ENCODE measurements around the gene MAP3K8. TPM values are rescaled to one million over a fixed set of nuclear protein-coding genes. Genes with fewer than 3 reads are reported as not detected.

MAP3K8 gene
- polyA plus RNA-seq, 1 experiment = 5.3 TPM

- TF ChIP-seq CTCF (IDR thresholded peaks at IDR 0.05; ENCODE audit: low read depth, low read length) = no peak
- ChIA-PET POLR2A (no interaction called here), CTCF (interaction anchor here (0.8 to 8.4 kb wide), 3 partner anchors 192 to 202 kb away, joined by 3 to 131 read pairs (median 3); no protein-coding TSS in a partner anchor)
- no peak overlapping the region for H3K27ac ChIP-seq (ENCODE audit: low read depth, low read length)
- no peaks in the 10 kb centered on the region for H3K9me3 ChIP-seq (ENCODE audit: control insufficient read depth, insufficient read depth, low read length)
- no peak overlapping the region for H3K4me3 ChIP-seq (ENCODE audit: low read depth, low read length)
- no peak for DNase-seq (ENCODE audit: low read depth, low spot score)
- H3K27me3 ChIP-seq (ENCODE audit: control insufficient read depth, insufficient read depth, low read length) = peaks cover 21% of the 10 kb centered on the region
Measured at GRCh38 chr10:30389543-30389942, 44.4 kb upstream of the MAP3K8 start.

GRCh38 chr10:30390207-30390606, 43.8 kb upstream of the MAP3K8 start:
- ChIA-PET POLR2A (interaction anchor here (0.6 kb wide), 1 partner anchor 201 kb away, joined by 3 read pairs; no protein-coding TSS in a partner anchor), CTCF (interaction anchor here (0.6 to 8.4 kb wide), 5 partner anchors 15 to 266 kb away, joined by 3 to 131 read pairs (median 3); no protein-coding TSS in a partner anchor)

GRCh38 chr10:30391266-30391665, 42.7 kb upstream of the MAP3K8 start:
- no peak for DNase-seq (ENCODE audit: low read depth, low spot score)
- H3K4me3 ChIP-seq (ENCODE audit: low read depth, low read length) = no peak overlapping the region
- no peak overlapping the region for H3K27ac ChIP-seq (ENCODE audit: low read depth, low read length)
- ChIA-PET POLR2A (no interaction called here), CTCF (interaction anchor here (1.8 to 8.4 kb wide), 3 partner anchors 146 to 200 kb away, joined by 7 to 131 read pairs (median 18); no protein-coding TSS in a partner anchor)
- H3K9me3 ChIP-seq (ENCODE audit: control insufficient read depth, insufficient read depth, low read length) = no peaks in the 10 kb centered on the region
- no peak for TF ChIP-seq CTCF (IDR thresholded peaks at IDR 0.05; ENCODE audit: low read depth, low read length)
- H3K27me3 ChIP-seq (ENCODE audit: control insufficient read depth, insufficient read depth, low read length) = peaks cover 23% of the 10 kb centered on the region

More at GRCh38 chr10:30390207-30390606, 43.8 kb upstream of the MAP3K8 start:
- Histone ChIP-seq H3K27ac (ENCODE audit: low read depth, low read length) (no peak overlapping the region), H3K4me3 (ENCODE audit: low read depth, low read length) (no peak overlapping the region), H3K9me3 (ENCODE audit: control insufficient read depth, insufficient read depth, low read length) (no peaks in the 10 kb centered on the region), H3K27me3 (ENCODE audit: control insufficient read depth, insufficient read depth, low read length) (peaks cover 23% of the 10 kb centered on the region)
- DNase-seq (ENCODE audit: low read depth, low spot score) = no peak
- no peak for TF ChIP-seq CTCF (IDR thresholded peaks at IDR 0.05; ENCODE audit: low read depth, low read length)

- peaks cover 24% of the 10 kb centered on the region for H3K27me3 ChIP-seq (ENCODE audit: control insufficient read depth, insufficient read depth, low read length)
- ChIA-PET CTCF (interaction anchor here (0.6 to 8.4 kb wide), 8 partner anchors 11 to 246 kb away, joined by 3 to 131 read pairs (median 10); no protein-coding TSS in a partner anchor), POLR2A (no interaction called here)
- DNase-seq (ENCODE audit: low read depth, low spot score) = peak; percentile 15
- H3K27ac ChIP-seq (ENCODE audit: low read depth, low read length) = no peak overlapping the region
- no peaks in the 10 kb centered on the region for H3K9me3 ChIP-seq (ENCODE audit: control insufficient read depth, insufficient read depth, low read length)
- H3K4me3 ChIP-seq (ENCODE audit: low read depth, low read length) = 0 out of 2 replicates have a peak overlapping the region, but pooled peaks have one; percentile 7
- peak; percentile 94 for TF ChIP-seq CTCF (IDR thresholded peaks at IDR 0.05; ENCODE audit: low read depth, low read length)
Measured at GRCh38 chr10:30392564-30392990, 41.4 kb upstream of the MAP3K8 start.

GRCh38 chr10:30396293-30396692, 37.7 kb upstream of the MAP3K8 start:
- H3K27ac ChIP-seq (ENCODE audit: low read depth, low read length) = no peak overlapping the region
- POLR2A ChIA-PET = no interaction called here
- H3K27me3 ChIP-seq (ENCODE audit: control insufficient read depth, insufficient read depth, low read length) = peaks cover 39% of the 10 kb centered on the region
- no peaks in the 10 kb centered on the region for H3K9me3 ChIP-seq (ENCODE audit: control insufficient read depth, insufficient read depth, low read length)
- DNase-seq (ENCODE audit: low read depth, low spot score) = no peak
- no peak for TF ChIP-seq CTCF (IDR thresholded peaks at IDR 0.05; ENCODE audit: low read depth, low read length)
- H3K4me3 ChIP-seq (ENCODE audit: low read depth, low read length) = no peak overlapping the region
- CTCF ChIA-PET = interaction anchor here (0.6 to 8.4 kb wide), 2 partner anchors 185 to 195 kb away, joined by 4 to 131 read pairs; no protein-coding TSS in a partner anchor

Data from AG04450 (cell line).